HG03139 (cell line): ENCODE data around the gene IRF4.
A peak's percentile ranks its signal among the peaks of the same experiment; 100 is the strongest.

Experiments used
- ATAC-seq: cut with Tn5 transposase; IDR thresholded peaks from one replicate; pipeline ENCODE4 v1.9.1; 2021; ENCODE audit not compliant: unreplicated experiment

IRF4 gene

DNA sequence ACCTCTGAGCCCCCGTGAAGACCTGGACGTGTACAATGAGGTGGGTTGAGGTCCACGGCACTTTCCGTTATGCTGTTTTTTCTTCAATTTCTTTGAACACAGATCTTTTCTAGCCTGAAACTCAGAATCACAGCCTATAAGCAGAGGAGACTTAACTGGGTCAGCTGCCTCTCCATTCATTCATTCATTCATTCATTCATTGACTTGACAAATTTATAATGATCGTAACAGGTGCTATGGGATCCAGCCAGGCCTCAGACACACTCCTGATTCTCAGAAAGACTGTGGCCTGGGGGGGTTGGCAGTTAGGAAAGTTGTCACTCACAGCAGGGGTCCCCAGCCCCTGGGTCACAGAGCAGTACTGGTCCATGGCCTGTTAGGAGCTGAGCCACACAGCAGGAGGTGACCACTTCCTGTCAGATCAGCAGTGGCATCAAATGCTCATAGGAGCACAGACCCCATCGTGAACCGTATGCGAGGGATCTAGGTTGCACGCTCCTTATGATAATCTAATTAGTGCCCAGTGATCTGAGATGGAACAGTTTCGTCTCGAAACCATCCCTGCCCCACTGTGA lies 38.6 kb upstream of the IRF4 start:
- no peak for ATAC-seq

GRCh38 chr6:353642-354614 lies 37.6 kb upstream of the IRF4 start:
- no peak for ATAC-seq

DNA sequence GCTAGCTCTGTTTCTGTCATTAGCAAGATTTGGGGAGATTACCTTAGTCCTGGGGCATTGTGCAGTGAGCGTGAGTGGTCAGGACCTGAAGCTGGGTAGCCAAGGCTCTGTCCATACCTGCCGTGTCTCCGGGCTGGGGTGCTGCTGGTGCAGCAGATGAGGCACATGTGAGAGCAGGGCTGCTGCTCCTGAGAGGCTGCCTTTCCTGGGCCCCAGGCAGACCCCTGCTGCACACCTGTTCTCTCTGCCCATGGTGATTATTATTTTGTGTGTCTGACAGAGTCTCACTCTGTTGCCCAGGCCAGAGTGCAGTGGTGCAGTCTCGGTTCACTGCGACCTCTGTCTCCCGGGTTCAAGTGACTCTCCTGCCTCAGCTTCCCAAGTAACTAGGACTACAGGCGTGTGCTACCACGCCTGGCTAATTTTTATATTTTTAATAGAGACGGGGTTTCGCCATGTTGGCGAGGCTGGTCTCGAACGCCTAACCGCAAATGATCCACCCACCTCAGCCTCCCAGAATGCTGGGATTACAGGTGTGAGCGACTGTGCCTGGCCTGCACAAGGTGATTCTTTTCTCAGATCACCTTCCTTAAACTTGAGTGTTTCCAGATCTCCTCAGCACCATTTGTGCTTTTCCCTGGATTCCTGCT lies 36.8 kb upstream of the IRF4 start:
- no peak for ATAC-seq

- ATAC-seq = no peak
These were observed 36.0 kb upstream of the IRF4 start for GRCh38 chr6:355373-356208.

DNA sequence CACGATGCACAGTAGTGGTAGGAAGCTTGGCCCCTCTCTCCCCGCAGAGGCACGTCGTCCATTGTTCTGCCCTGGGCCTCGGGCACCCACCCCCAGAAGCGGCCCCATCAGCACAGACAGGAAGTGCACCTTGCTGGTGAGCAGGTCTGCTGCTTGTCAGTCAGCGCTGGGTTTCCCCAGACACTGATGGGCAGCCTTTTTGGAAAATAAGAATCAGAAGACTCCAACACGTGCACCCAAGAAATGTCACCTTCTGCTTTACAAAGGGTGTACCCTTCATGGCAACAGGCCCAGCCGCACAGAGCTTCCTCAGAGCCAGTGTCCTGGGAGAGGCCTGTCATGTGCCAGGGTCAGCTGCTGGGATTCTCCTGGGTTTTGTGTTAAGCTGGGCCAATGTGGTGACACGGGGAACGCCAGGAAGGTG lies 34.7 kb upstream of the IRF4 start:
- ATAC-seq = peak; percentile 40

DNA sequence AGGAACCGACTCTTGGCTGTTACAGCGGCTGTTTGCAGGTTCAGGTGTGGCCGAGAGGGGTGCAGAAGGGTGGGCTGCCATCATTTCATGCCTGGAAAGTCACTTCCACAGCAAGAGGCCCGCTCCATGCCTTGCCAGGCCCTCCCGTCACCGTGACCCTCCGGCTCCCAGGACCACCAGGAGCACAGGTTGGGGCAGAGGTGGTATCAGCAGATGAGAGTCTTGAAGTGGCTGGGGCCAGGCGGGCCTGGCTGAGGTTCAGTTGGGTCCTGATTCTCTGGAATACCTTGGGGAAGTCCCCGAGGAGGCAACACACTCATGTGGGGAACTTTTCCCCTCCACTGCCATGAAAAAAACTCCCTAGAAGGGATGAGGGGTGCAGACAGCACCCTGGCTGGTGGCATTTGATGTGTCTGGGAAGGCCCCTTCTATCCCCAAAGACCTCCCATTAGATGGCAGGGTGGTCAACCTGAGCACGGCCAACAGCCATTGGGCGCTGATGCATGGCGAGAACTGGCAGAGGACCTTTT lies 34.2 kb upstream of the IRF4 start:
- no peak for ATAC-seq

- no peak for ATAC-seq
These were observed 33.7 kb upstream of the IRF4 start for GRCh38 chr6:357791-358341.

DNA sequence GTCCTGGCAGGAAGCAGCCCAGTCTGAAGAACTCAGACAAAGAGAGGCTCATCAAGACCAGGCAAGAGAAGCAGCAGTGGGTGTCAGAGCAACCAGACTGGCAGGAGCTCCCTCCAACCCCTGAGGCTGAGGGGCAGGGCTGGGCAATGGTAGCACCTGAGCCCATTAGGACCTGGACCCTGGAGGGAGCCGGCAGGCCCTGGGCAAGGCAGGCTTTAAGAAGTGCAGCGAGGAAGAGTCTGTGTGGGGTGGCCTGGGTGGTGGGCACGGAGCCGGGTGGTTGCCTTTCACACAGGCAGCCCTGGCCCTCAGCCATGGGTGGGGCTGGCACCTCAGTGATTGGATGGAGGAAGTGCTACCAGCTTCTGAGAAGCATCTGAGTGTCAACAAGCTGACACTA lies 33.1 kb upstream of the IRF4 start:
- no peak for ATAC-seq

- ATAC-seq = no peak
These were observed 32.7 kb upstream of the IRF4 start for GRCh38 chr6:358847-359246.

GRCh38 chr6:359261-360035 lies 32.1 kb upstream of the IRF4 start:
- no peak for ATAC-seq

GRCh38 chr6:360349-360748 lies 31.2 kb upstream of the IRF4 start:
- ATAC-seq = no peak

- no peak for ATAC-seq
These were observed 30.7 kb upstream of the IRF4 start for GRCh38 chr6:360764-361373.

DNA sequence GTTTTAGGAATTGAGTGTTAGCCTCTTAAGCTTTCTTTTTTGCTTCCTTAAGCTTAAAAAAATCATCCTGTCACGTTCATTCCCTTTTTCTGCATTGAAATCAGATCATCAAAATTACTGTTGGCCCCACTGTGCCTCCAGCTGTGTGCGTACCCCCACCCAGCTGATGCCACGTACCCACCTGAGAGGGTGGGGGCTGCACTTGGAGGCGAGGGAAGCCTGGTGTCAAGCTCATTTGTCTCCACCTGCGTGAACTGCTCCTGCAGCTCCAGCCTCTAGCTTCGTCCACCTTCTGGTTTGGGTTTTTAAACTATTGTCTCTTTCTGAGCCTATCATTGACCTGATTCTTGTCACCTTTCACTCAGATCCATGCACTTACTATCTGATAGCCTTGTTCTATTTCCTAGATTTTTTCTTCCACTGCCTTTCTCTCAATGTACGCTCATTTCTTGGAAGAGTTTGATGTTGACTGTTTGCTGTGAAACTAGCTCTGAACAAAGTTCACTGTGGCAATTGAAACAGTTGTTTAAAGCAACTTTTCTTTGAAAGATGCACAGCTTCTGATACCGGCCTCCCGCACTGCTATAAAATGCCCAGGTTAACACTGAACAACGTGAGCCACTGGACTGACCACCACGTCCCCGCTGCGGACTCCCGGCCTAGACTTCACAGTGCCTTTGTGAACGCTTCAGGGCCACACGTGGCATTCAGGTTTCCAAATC lies 30.0 kb upstream of the IRF4 start:
- no peak for ATAC-seq

DNA sequence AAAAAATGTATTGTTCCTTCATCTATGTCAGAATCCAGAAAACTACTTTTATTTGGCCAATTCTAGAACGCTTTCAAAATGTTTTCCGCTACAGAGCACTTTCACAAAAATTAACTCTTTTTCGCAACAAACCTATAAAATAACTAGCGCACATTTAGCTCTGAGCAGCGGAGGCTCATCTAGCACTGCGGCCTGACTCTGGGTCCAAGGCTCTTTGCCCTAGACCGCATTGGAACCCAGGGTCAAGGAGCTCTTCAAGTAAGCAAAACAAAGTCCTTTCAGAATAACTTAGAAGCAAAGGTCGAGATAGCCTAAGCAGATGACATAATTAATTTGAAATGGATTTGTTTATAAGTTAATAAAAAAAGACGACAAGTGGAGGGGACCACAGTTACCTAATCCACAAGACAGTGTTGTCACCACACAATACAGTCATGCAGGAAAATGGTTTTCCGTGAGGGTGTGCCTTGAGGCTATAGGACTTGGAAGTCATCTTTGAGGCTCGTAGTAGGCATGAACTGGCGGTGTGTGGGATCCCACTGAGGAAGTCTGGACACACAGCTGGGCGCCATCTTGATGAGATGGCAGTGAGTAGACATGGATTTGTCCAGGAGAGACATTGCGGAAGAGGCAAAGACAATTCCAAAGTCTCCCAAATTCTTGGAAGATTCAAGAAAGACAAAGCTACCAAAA lies 29.2 kb upstream of the IRF4 start:
- no peak for ATAC-seq

- no peak for ATAC-seq
These were observed 28.7 kb upstream of the IRF4 start for GRCh38 chr6:362924-363249.

DNA sequence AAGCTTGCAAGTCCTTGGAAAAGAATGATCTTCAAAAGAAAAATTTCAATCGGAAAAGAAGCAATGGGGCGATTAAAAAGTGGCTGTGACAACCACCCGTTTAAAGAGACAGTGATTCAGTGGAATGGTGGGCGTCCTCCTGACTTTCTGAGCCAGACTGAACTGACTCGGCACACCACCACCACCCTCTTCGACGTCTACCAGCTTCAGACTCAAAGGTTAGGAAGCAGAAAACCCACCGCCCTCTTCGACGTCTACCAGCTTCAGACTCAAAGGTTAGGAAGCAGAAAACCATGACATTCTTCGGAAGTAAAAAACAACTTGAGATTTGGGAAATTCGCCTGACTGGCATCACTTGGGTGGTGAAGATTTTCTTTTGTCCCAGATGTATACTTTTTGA lies 28.3 kb upstream of the IRF4 start:
- ATAC-seq = no peak

- no peak for ATAC-seq
These were observed 27.6 kb upstream of the IRF4 start for GRCh38 chr6:363909-364308.
